Esophagus muscularis mucosa (tissue), 4 donors: ENCODE data around the gene VRK2.

ENCODE experiments used
- CTCF ChIP-seq, 3 experiments: fragments of 200-600 bp in 2 of 3; fragments of 450-650 bp in 1 of 3; sonication (generic) in 2 of 3; IDR thresholded peaks; one replicate each; pipeline ENCODE4 v1.5.1; 2017 to 2019; ENCODE audit warnings: antibody characterized with exemption in 3 of 3, mild to moderate bottlenecking in 2 of 3, moderate library complexity in 1 of 3
- EP300 ChIP-seq: sonication (generic); formaldehyde crosslinking; IDR thresholded peaks from one replicate; pipeline ENCODE4 v1.6.1; 2017; ENCODE audit warnings: antibody characterized with exemption
- POLR2A ChIP-seq: fragments of 450-650 bp; IDR thresholded peaks from one replicate; pipeline ENCODE4 v1.6.1; 2017; ENCODE audit warnings: antibody characterized with exemption, moderate library complexity, mild to moderate bottlenecking, low read depth
- POLR2AphosphoS5 ChIP-seq, 2 donors: sonication (generic); formaldehyde crosslinking; IDR thresholded peaks; one replicate each; pipeline ENCODE4 v1.6.1; 2017; ENCODE audit warnings: antibody characterized with exemption in 2 of 2

- TF ChIP-seq CTCF (IDR thresholded peaks at IDR 0.05) (no peak), POLR2AphosphoS5 (IDR thresholded peaks at IDR 0.05) (no peak), POLR2A (no peak), EP300 (no peak)
Measured at GRCh38 chr2:58109481-58109880, 62.9 kb downstream of the VRK2 start.
